Fibroblast of lung (primary cell): ENCODE data around the gene TSPYL1. TPM values are rescaled to one million over a fixed set of nuclear protein-coding genes. Genes with fewer than 3 reads are reported as not detected.

Source experiments
- DNase-seq, 2 donors: peaks; one replicate each; pipeline versions ENCODE4 v3.0.0 to v3.0.0-alpha.2; 2010; ENCODE audit warnings: low read depth in 2 of 2
- H2AFZ ChIP-seq: 2 replicates; pipeline ENCODE4 v1.5.1; 2012; ENCODE audit warnings: low read length, control low read depth, inconsistent platforms
- H3K27ac ChIP-seq: 2 replicates; pipeline ENCODE4 v1.5.1; 2011; ENCODE audit warnings: low read length, control low read depth; ENCODE audit not compliant: insufficient read depth
- H3K27me3 ChIP-seq: 2 replicates; pipeline ENCODE4 v1.5.1; 2011; ENCODE audit warnings: mild to moderate bottlenecking, low read length; ENCODE audit not compliant: control insufficient read depth, insufficient read depth
- H3K36me3 ChIP-seq: 2 replicates; pipeline ENCODE4 v1.5.1; 2011; ENCODE audit warnings: low read length; ENCODE audit not compliant: control insufficient read depth, insufficient read depth
- H3K4me1 ChIP-seq: 2 replicates; pipeline ENCODE4 v1.5.1; 2011; ENCODE audit warnings: low read length; ENCODE audit not compliant: control insufficient read depth, insufficient read depth; ENCODE audit errors: extremely low read depth
- H3K4me2 ChIP-seq: 2 replicates; pipeline ENCODE4 v1.5.1; 2011; ENCODE audit warnings: low read length, control low read depth; ENCODE audit not compliant: insufficient read depth; ENCODE audit errors: extremely low read depth
- H3K4me3 ChIP-seq, 4 experiments: fragments of 200-600 bp in 1 of 4; sonication (generic) in 1 of 4; replicated peaks in 1 of 4; 2 replicates each; pipeline ENCODE4 v1.5.1; 2011 to 2016; ENCODE audit warnings: low read length in 4 of 4, low read depth in 3 of 4, mild to moderate bottlenecking in 3 of 4, control low read depth in 2 of 4, inconsistent platforms in 1 of 4, mixed read lengths in 1 of 4; ENCODE audit not compliant: insufficient read depth in 1 of 4; ENCODE audit errors: control extremely low read depth in 1 of 4
- H3K79me2 ChIP-seq: 2 replicates; pipeline ENCODE4 v1.5.1; 2012; ENCODE audit warnings: mild to moderate bottlenecking, low read length, inconsistent platforms; ENCODE audit not compliant: control insufficient read depth, insufficient read depth
- H3K9ac ChIP-seq: 2 replicates; pipeline ENCODE4 v1.5.1; 2011; ENCODE audit warnings: mild to moderate bottlenecking, low read length, control low read depth; ENCODE audit not compliant: insufficient read depth
- H3K9me3 ChIP-seq: 2 replicates; pipeline ENCODE4 v1.5.1; 2012; ENCODE audit warnings: low read depth, low read length; ENCODE audit not compliant: control insufficient read depth, insufficient read depth
- H4K20me1 ChIP-seq: 2 replicates; pipeline ENCODE4 v1.5.1; 2011; ENCODE audit warnings: low read length; ENCODE audit not compliant: control insufficient read depth, insufficient read depth; ENCODE audit errors: extremely low read depth
- CTCF ChIP-seq, 2 donors: IDR thresholded peaks in 1 of 2; conservative IDR thresholded peaks in 1 of 2; 1 replicate in 1 of 2; 2 replicates in 1 of 2; pipeline ENCODE4 v1.5.1; 2011 to 2012; ENCODE audit warnings: low read length in 2 of 2, control low read depth in 1 of 2, inconsistent platforms in 1 of 2, low read depth in 1 of 2, mild to moderate bottlenecking in 1 of 2
- EZH2 ChIP-seq: IDR thresholded peaks from 2 replicates; pipeline ENCODE4 v1.5.1; 2012; ENCODE audit warnings: low read length, control low read depth, mild to moderate bottlenecking; ENCODE audit errors: missing control alignments
- polyA plus RNA-seq, 2 donors: library from polyadenylated mRNA; depleted of rRNA in 1 of 2; stranded (reverse) in 1 of 2; unstranded in 1 of 2; fragments of >200 nt; gene quantifications; 2 replicates each; pipeline ENCODE4 v1.2.1, GENCODE V29; 2011 to 2012; ENCODE audit warnings: missing spikeins in 1 of 2
- total RNA-seq: library from RNA; depleted of rRNA; stranded (reverse); fragments of >200 nt; gene quantifications from 2 replicates; pipeline ENCODE4 v1.2.1, GENCODE V29; 2014

TSPYL1 gene
- total and polyA plus RNA-seq, 2 donors (not counting 1 experiment from before 2014, with no cell fraction given): 82.0 to 93.0 TPM

DNA sequence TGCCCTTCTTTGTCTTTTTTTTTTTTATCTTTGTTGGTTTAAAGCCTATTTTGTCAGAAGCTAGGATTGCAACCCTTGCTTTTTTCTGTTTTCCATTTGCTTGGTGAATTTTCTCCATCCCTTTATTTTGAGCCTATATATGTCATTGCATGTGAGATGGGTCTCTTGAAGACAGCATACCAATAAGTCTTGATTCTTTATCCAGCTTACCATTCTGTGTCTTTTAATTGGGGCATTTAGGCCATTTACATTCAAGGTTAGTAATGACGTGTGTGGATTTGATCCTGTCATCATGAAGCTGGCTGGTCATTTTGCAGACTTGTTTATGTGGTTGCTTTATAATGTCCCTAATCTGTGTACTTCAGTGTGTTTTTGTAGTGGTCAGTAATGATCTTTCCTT lies 16.4 kb downstream of the TSPYL1 start:
- Histone ChIP-seq H3K27ac (no peak overlapping the region), H3K27me3 (no peaks in the 10 kb centered on the region), H2AFZ (no peak overlapping the region), H3K9ac (no peak overlapping the region), H3K4me1 (peaks cover 10% of the 10 kb centered on the region), H3K4me2 (no peak overlapping the region), H3K4me3 (no peak overlapping the region), H3K79me2 (no peaks in the 10 kb centered on the region), H3K9me3 (no peaks in the 10 kb centered on the region), H3K36me3 (no peaks in the 10 kb centered on the region), H4K20me1 (no peaks in the 10 kb centered on the region)
- no peak for DNase-seq
- TF ChIP-seq CTCF (conservative IDR thresholded peaks at IDR 0.05 in 1 of 2, IDR thresholded peaks at IDR 0.05 in 1 of 2; ENCODE audit: low read depth in 1 of 2, low read length in 2 of 2): no peak
- TF ChIP-seq EZH2: no peak

GRCh38 chr6:116258520-116258919 lies 21.2 kb downstream of the TSPYL1 start:
- TF ChIP-seq CTCF (conservative IDR thresholded peaks at IDR 0.05 in 1 of 2, IDR thresholded peaks at IDR 0.05 in 1 of 2; ENCODE audit: low read depth in 1 of 2, low read length in 2 of 2) (no peak), EZH2 (no peak)
- Histone ChIP-seq H3K9ac (no peak overlapping the region), H2AFZ (no peak overlapping the region), H3K27me3 (no peaks in the 10 kb centered on the region), H4K20me1 (no peaks in the 10 kb centered on the region), H3K4me1 (no peaks in the 10 kb centered on the region), H3K27ac (no peak overlapping the region), H3K79me2 (peaks cover 8% of the 10 kb centered on the region), H3K4me3 (no peak overlapping the region), H3K36me3 (no peaks in the 10 kb centered on the region), H3K4me2 (no peak overlapping the region), H3K9me3 (no peaks in the 10 kb centered on the region)
- no peak for DNase-seq

- Histone ChIP-seq H3K4me3 (no peak overlapping the region), H2AFZ (no peak overlapping the region), H3K9me3 (no peaks in the 10 kb centered on the region), H3K36me3 (peaks cover under 1% of the 10 kb centered on the region), H3K4me2 (no peak overlapping the region), H4K20me1 (no peaks in the 10 kb centered on the region), H3K27ac (no peak overlapping the region), H3K4me1 (peaks cover 4% of the 10 kb centered on the region), H3K27me3 (no peaks in the 10 kb centered on the region), H3K79me2 (peaks cover 26% of the 10 kb centered on the region), H3K9ac (no peak overlapping the region)
- no peak for DNase-seq
- TF ChIP-seq EZH2: no peak
- TF ChIP-seq CTCF (conservative IDR thresholded peaks at IDR 0.05 in 1 of 2, IDR thresholded peaks at IDR 0.05 in 1 of 2; ENCODE audit: low read depth in 1 of 2, low read length in 2 of 2): no peak
Observed at GRCh38 chr6:116256694-116257093, 23.0 kb downstream of the TSPYL1 start.
